IMR-90 (cell line): Measurements from ENCODE around the gene MEX3B. TPM values are rescaled to one million over a fixed set of nuclear protein-coding genes. Genes with fewer than 3 reads are reported as not detected.

Experiments
- ATAC-seq: fragments of 200-7000 bp; cut with Tn5 transposase; 2 replicates; pipeline ENCODE4 v1.9.1; 2020; ENCODE audit warnings: low read depth, mild to moderate bottlenecking, moderate library complexity
- BruUV-seq: library from RNA; stranded (reverse); fragments of 400-500 nt; replicated peaks from 2 replicates; lab custom pipeline; 2021; lab: Mats Ljungman, UMichigan
- CTCF ChIA-PET: fragments of 300-600 bp; formaldehyde crosslinking; extraction: SDS; loops from one replicate; lab custom pipeline; 2021; ENCODE audit warnings: antibody characterized with exemption; lab: Yijun Ruan, JAX
- POLR2A ChIA-PET: fragments of 300-600 bp; sonication (Branson Sonifier 250); formaldehyde crosslinking; loops from one replicate; lab custom pipeline; 2022; ENCODE audit warnings: antibody characterized with exemption; ENCODE audit not compliant: unreplicated experiment; lab: Charles Lee
- DNase-seq: peaks from one replicate; pipeline ENCODE4 v3.0.0; 2013
- H2AFZ ChIP-seq: replicated peaks from 2 replicates; pipeline ENCODE3; 2013; ENCODE audit warnings: low read length, mild to moderate bottlenecking; ENCODE audit not compliant: poor library complexity
- H2AK5ac ChIP-seq: 2 replicates; pipeline ENCODE4 v1.6.1; 2013; ENCODE audit warnings: low read depth, low read length, inconsistent platforms
- H2AK9ac ChIP-seq: replicated peaks from 2 replicates; pipeline ENCODE3; 2013; ENCODE audit warnings: mild to moderate bottlenecking, low read depth, low read length, moderate library complexity; ENCODE audit not compliant: poor library complexity
- H2BK120ac ChIP-seq: 2 replicates; pipeline ENCODE4 v1.6.1; 2013; ENCODE audit warnings: low read depth, low read length, inconsistent platforms
- H2BK15ac ChIP-seq: 3 replicates; pipeline ENCODE4 v1.6.1; 2013; ENCODE audit warnings: low read depth, low read length, inconsistent platforms
- H2BK20ac ChIP-seq: 2 replicates; pipeline ENCODE4 v1.6.1; 2013; ENCODE audit warnings: low read depth, mild to moderate bottlenecking, inconsistent platforms, low read length, moderate library complexity
- H2BK5ac ChIP-seq: 2 replicates; pipeline ENCODE4 v1.6.1; 2013; ENCODE audit warnings: mild to moderate bottlenecking, low read depth, low read length, inconsistent platforms; ENCODE audit not compliant: poor library complexity, severe bottlenecking
- H3K14ac ChIP-seq: replicated peaks from 2 replicates; pipeline ENCODE4 v1.6.1; 2013; ENCODE audit warnings: low read depth, low read length, inconsistent platforms
- H3K18ac ChIP-seq: 2 replicates; pipeline ENCODE4 v1.6.1; 2013; ENCODE audit warnings: low read depth, low read length, control low read depth
- H3K23ac ChIP-seq: 2 replicates; pipeline ENCODE4 v1.6.1; 2013; ENCODE audit warnings: low read depth, low read length, inconsistent platforms
- H3K27ac ChIP-seq: 2 replicates; pipeline ENCODE4 v1.5.1; 2013; ENCODE audit warnings: mild to moderate bottlenecking, control low read depth, low read length; ENCODE audit not compliant: insufficient read depth
- H3K27me3 ChIP-seq: 2 replicates; pipeline ENCODE4 v1.6.1; 2013; ENCODE audit warnings: low read length; ENCODE audit not compliant: control insufficient read depth, insufficient read depth
- H3K36me3 ChIP-seq: 2 replicates; pipeline ENCODE4 v1.6.1; 2013; ENCODE audit warnings: low read length, mixed read lengths; ENCODE audit not compliant: control insufficient read depth, insufficient read depth
- H3K4ac ChIP-seq: 2 replicates; pipeline ENCODE4 v1.6.1; 2013; ENCODE audit warnings: low read depth, low read length, inconsistent platforms
- H3K4me1 ChIP-seq: 2 replicates; pipeline ENCODE4 v1.6.1; 2013; ENCODE audit warnings: low read length, mixed read lengths; ENCODE audit not compliant: control insufficient read depth, insufficient read depth
- H3K4me2 ChIP-seq: 2 replicates; pipeline ENCODE4 v1.6.1; 2013; ENCODE audit warnings: low read depth, mild to moderate bottlenecking, control low read depth, low read length, moderate library complexity
- H3K4me3 ChIP-seq: 2 replicates; pipeline ENCODE4 v1.5.1; 2013; ENCODE audit warnings: low read depth, mild to moderate bottlenecking, control low read depth, low read length, moderate library complexity; ENCODE audit not compliant: insufficient read depth
- H3K56ac ChIP-seq: 2 replicates; pipeline ENCODE4 v1.6.1; 2013; ENCODE audit warnings: low read length, inconsistent platforms; ENCODE audit not compliant: insufficient read depth; ENCODE audit errors: extremely low read depth
- H3K79me1 ChIP-seq, 2 experiments: 2 replicates each; pipeline ENCODE4 v1.6.1; 2013; ENCODE audit warnings: low read length in 2 of 2, inconsistent platforms in 1 of 2, low read depth in 1 of 2
- H3K9ac ChIP-seq: 2 replicates; pipeline ENCODE4 v1.6.1; 2013; ENCODE audit warnings: low read depth, low read length, control low read depth
- H3K9me1 ChIP-seq: 2 replicates; pipeline ENCODE4 v1.6.1; 2013; ENCODE audit warnings: low read length, inconsistent platforms; ENCODE audit not compliant: insufficient read depth
- H3K9me3 ChIP-seq: 2 replicates; pipeline ENCODE4 v1.6.1; 2013; ENCODE audit warnings: low read length; ENCODE audit not compliant: control insufficient read depth, insufficient read depth
- H4K20me1 ChIP-seq: 2 replicates; pipeline ENCODE4 v1.6.1; 2013; ENCODE audit warnings: low read length, inconsistent platforms; ENCODE audit not compliant: insufficient read depth
- H4K5ac ChIP-seq: 2 replicates; pipeline ENCODE4 v1.6.1; 2013; ENCODE audit warnings: mild to moderate bottlenecking, low read depth, low read length, control low read depth
- H4K8ac ChIP-seq, 2 experiments: 2 replicates each; pipeline ENCODE4 v1.6.1; 2013; ENCODE audit warnings: low read depth in 2 of 2, low read length in 2 of 2, control low read depth in 1 of 2, inconsistent platforms in 1 of 2
- H4K91ac ChIP-seq: 2 replicates; pipeline ENCODE4 v1.6.1; 2013; ENCODE audit warnings: low read depth, low read length, inconsistent platforms; ENCODE audit not compliant: insufficient read depth
- BHLHE40 ChIP-seq: fragments of 150-350 bp; IDR thresholded peaks from 2 replicates; pipeline ENCODE4 v1.6.1; 2016; ENCODE audit warnings: mild to moderate bottlenecking, low read depth, low read length
- CEBPB ChIP-seq: IDR thresholded peaks from 2 replicates; pipeline ENCODE4 v1.6.1; 2012; ENCODE audit warnings: low read depth, low read length, improper control_type of control experiment
- CHD1 ChIP-seq: IDR thresholded peaks from 2 replicates; pipeline ENCODE4 v1.6.1; 2012; ENCODE audit warnings: low read depth, low read length, improper control_type of control experiment
- ELK1 ChIP-seq: fragments of 150-350 bp; IDR thresholded peaks from 2 replicates; pipeline ENCODE4 v1.6.1; 2016; ENCODE audit warnings: low read depth, mild to moderate bottlenecking, low read length, moderate library complexity, borderline replicate concordance
- FOS ChIP-seq: fragments of 150-350 bp; IDR thresholded peaks from 2 replicates; pipeline ENCODE4 v1.6.1; 2016; ENCODE audit warnings: low read depth, low read length
- MAFK ChIP-seq: IDR thresholded peaks from 2 replicates; pipeline ENCODE4 v1.6.1; 2012; ENCODE audit warnings: low read depth, low read length, improper control_type of control experiment
- MAZ ChIP-seq: IDR thresholded peaks from 2 replicates; pipeline ENCODE4 v1.6.1; 2012; ENCODE audit warnings: low read depth, mild to moderate bottlenecking, low read length, improper control_type of control experiment, moderate library complexity, borderline replicate concordance
- MXI1 ChIP-seq: IDR thresholded peaks from 2 replicates; pipeline ENCODE4 v1.6.1; 2012; ENCODE audit warnings: low read depth, mild to moderate bottlenecking, low read length, moderate library complexity, borderline replicate concordance
- NFE2L2 ChIP-seq: fragments of 150-350 bp; IDR thresholded peaks from 2 replicates; pipeline ENCODE4 v1.6.1; 2016; ENCODE audit warnings: low read depth, mild to moderate bottlenecking, low read length
- POLR2A ChIP-seq: IDR thresholded peaks from 2 replicates; pipeline ENCODE4 v1.6.1; 2012; ENCODE audit warnings: mild to moderate bottlenecking, low read depth, low read length
- RAD21 ChIP-seq: IDR thresholded peaks from 2 replicates; pipeline ENCODE4 v1.6.1; 2012; ENCODE audit warnings: low read length, improper control_type of control experiment
- RCOR1 ChIP-seq: IDR thresholded peaks from 2 replicates; pipeline ENCODE4 v1.6.1; 2012; ENCODE audit warnings: mild to moderate bottlenecking, low read length, improper control_type of control experiment; ENCODE audit not compliant: insufficient replicate concordance
- RFX5 ChIP-seq: IDR thresholded peaks from 2 replicates; pipeline ENCODE4 v1.8.0; 2012; ENCODE audit warnings: low read depth, mild to moderate bottlenecking, low read length, moderate library complexity
- SMC3 ChIP-seq: fragments of 150-350 bp; IDR thresholded peaks from 2 replicates; pipeline ENCODE4 v1.6.1; 2016; ENCODE audit warnings: low read depth, mild to moderate bottlenecking, antibody characterized with exemption, low read length, moderate library complexity
- WGBS, 2 experiments: methylation state at CpG; one replicate each; pipeline versions ENCODE4 v1.1.5 to v1.1.7; 2013; ENCODE audit warnings: missing lambda C conversion rate in 2 of 2; ENCODE audit not compliant: insufficient read length in 1 of 2; ENCODE audit errors: extremely low coverage in 2 of 2; 5-methylcytosine and 5-hydroxymethylcytosine counted together
- dilution Hi-C: fragments of 300-500 bp; cut with HindIII; formaldehyde crosslinking; loops from one replicate; pipeline ENCODE4 v1.14.3; 2018; ENCODE audit warnings: low sequenced_read_pairs; ENCODE audit not compliant: unreplicated experiment
- in situ Hi-C: fragments of 300-500 bp; cut with MboI; formaldehyde crosslinking; loops from 3 replicates; pipeline ENCODE4 v1.14.3; 2019; ENCODE audit warnings: low sequenced_read_pairs, inconsistent platforms, mixed read lengths
- intact Hi-C: fragments of 100-400 bp; cut with micrococcal nuclease; formaldehyde crosslinking; loops from 2 replicates; pipeline ENCODE4 v1.10.0; 2022
- polyA plus RNA-seq, 3 experiments: library from polyadenylated mRNA; depleted of rRNA; stranded (reverse); fragments of >200 nt; gene quantifications; 2 replicates each; pipeline ENCODE4 v1.2.3, GENCODE V29; 2012; ENCODE audit warnings: low replicate concordance in 1 of 3
- total RNA-seq: library from RNA; depleted of rRNA; stranded (reverse); fragments of >200 nt; gene quantifications from 2 replicates; pipeline ENCODE4 v1.2.3, GENCODE V29; 2012
- TF ChIP-seq, protein P1 (sequence below): fragments of 150-350 bp; IDR thresholded peaks from 2 replicates; pipeline ENCODE4 v1.6.1; 2017; ENCODE audit warnings: mild to moderate bottlenecking, antibody characterized with exemption, low read length, low read depth
- TF ChIP-seq, protein P2 (sequence below): conservative IDR thresholded peaks from 2 replicates; pipeline ENCODE4 v1.5.1; 2012; ENCODE audit warnings: mild to moderate bottlenecking, low read depth, low read length, improper control_type of control experiment

Gene MEX3B
- total and polyA plus RNA-seq, 2 of the 4 experiments (the other 2 are of a cell fraction), result 3.6 to 12.9 TPM

GRCh38 chr15:82072926-82073537 is 27.2 kb upstream of the MEX3B start:
- H3K9me3 ChIP-seq, result peaks cover 4% of the 10 kb centered on the region; the same call in 1 of the 2 replicates
- H3K4me1 ChIP-seq, result no peaks in the 10 kb centered on the region
- H3K18ac ChIP-seq, result no peak overlapping the region
- WGBS, 2 experiments, result 89% methylated on average over 3 of the region's 5 CpGs; no CpG with 5 or more reads in 1 of the 2 experiments
- ChIA-PET CTCF (no interaction called here), POLR2A (no interaction called here)
- H3K79me1 ChIP-seq, result no peaks in the 10 kb centered on the region
- H3K9ac ChIP-seq, result no peak overlapping the region
- in situ Hi-C loops (no loop called here), dilution Hi-C loops (no loop called here), intact Hi-C loops (no loop called here)
- H3K4me3 ChIP-seq, result no peak overlapping the region
- H3K27me3 ChIP-seq, result peaks cover 6% of the 10 kb centered on the region
- H4K91ac ChIP-seq, result no peak overlapping the region
- H2AK9ac ChIP-seq, result no peak overlapping the region
- H4K5ac ChIP-seq, result no peak overlapping the region
- H3K9me1 ChIP-seq, result no peaks in the 10 kb centered on the region
- H2BK15ac ChIP-seq, result no peak overlapping the region
- H3K56ac ChIP-seq, result no peak overlapping the region
- H3K14ac ChIP-seq, result no peak overlapping the region
- no peak for TF ChIP-seq RAD21
- TF ChIP-seq MXI1, result no peak
- TF ChIP-seq, protein P1, sequence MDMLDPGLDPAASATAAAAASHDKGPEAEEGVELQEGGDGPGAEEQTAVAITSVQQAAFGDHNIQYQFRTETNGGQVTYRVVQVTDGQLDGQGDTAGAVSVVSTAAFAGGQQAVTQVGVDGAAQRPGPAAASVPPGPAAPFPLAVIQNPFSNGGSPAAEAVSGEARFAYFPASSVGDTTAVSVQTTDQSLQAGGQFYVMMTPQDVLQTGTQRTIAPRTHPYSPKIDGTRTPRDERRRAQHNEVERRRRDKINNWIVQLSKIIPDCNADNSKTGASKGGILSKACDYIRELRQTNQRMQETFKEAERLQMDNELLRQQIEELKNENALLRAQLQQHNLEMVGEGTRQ, result no peak
- TF ChIP-seq CEBPB, result no peak
- TF ChIP-seq ELK1, result no peak
- no peak for TF ChIP-seq SMC3
- TF ChIP-seq, protein P2, sequence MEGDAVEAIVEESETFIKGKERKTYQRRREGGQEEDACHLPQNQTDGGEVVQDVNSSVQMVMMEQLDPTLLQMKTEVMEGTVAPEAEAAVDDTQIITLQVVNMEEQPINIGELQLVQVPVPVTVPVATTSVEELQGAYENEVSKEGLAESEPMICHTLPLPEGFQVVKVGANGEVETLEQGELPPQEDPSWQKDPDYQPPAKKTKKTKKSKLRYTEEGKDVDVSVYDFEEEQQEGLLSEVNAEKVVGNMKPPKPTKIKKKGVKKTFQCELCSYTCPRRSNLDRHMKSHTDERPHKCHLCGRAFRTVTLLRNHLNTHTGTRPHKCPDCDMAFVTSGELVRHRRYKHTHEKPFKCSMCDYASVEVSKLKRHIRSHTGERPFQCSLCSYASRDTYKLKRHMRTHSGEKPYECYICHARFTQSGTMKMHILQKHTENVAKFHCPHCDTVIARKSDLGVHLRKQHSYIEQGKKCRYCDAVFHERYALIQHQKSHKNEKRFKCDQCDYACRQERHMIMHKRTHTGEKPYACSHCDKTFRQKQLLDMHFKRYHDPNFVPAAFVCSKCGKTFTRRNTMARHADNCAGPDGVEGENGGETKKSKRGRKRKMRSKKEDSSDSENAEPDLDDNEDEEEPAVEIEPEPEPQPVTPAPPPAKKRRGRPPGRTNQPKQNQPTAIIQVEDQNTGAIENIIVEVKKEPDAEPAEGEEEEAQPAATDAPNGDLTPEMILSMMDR, result no peak
- no peak for TF ChIP-seq FOS
- no peak for TF ChIP-seq CHD1
- TF ChIP-seq POLR2A, result no peak
- TF ChIP-seq NFE2L2, result no peak
- TF ChIP-seq MAFK, result no peak
- TF ChIP-seq RCOR1, result no peak
- TF ChIP-seq BHLHE40, result no peak
- no peak for TF ChIP-seq RFX5
- TF ChIP-seq MAZ, result no peak
- no peaks in the 10 kb centered on the region for H4K20me1 ChIP-seq
- no peak overlapping the region for H2BK120ac ChIP-seq
- no peak for DNase-seq
- H3K36me3 ChIP-seq, result no peaks in the 10 kb centered on the region
- ATAC-seq, result no peak
- H3K4ac ChIP-seq, result no peak overlapping the region
- H2BK5ac ChIP-seq, result no peak overlapping the region
- H2AFZ ChIP-seq, result no peak overlapping the region
- H3K23ac ChIP-seq, result no peak overlapping the region
- H3K27ac ChIP-seq, result no peak overlapping the region
- H3K4me2 ChIP-seq, result no peak overlapping the region
- no TSS peak for BruUV-seq
- no peak overlapping the region for H2BK20ac ChIP-seq
- H2AK5ac ChIP-seq, result no peak overlapping the region
- no peak overlapping the region for H4K8ac ChIP-seq
